ENCODE data around the gene BAHD1.

The BAHD1 gene

GRCh38 chr15:40463279-40463678 is 22.5 kb downstream of the BAHD1 start:
- no peak overlapping the region for H3K4me3 Mint-ChIP-seq
- no peaks in the 10 kb centered on the region for H3K27me3 Mint-ChIP-seq
- H3K27ac Mint-ChIP-seq: no peak overlapping the region
- ATAC-seq (ENCODE audit: low read depth) (no peak), DNase-seq (ENCODE audit: low spot score in 2 of 2) (no peak)
- H3K4me1 Mint-ChIP-seq: no peaks in the 10 kb centered on the region
- H3K9me3 Mint-ChIP-seq: no peaks in the 10 kb centered on the region
- H3K36me3 Mint-ChIP-seq: peaks cover 9% of the 10 kb centered on the region

- Mint-ChIP-seq H3K4me1 (no peaks in the 10 kb centered on the region), H3K4me3 (no peak overlapping the region), H3K9me3 (no peaks in the 10 kb centered on the region), H3K27me3 (no peaks in the 10 kb centered on the region), H3K36me3 (peaks cover 9% of the 10 kb centered on the region), H3K27ac (peak overlapping the region; percentile 18)
- no peak for ATAC-seq (ENCODE audit: low read depth)
- DNase-seq (ENCODE audit: low spot score in 2 of 2): no peak
These were observed 23.3 kb downstream of the BAHD1 start for GRCh38 chr15:40463886-40464545.

GRCh38 chr15:40464595-40465185 is 23.9 kb downstream of the BAHD1 start:
- Mint-ChIP-seq H3K27ac (peak overlapping the region; percentile 18), H3K4me3 (no peak overlapping the region), H3K9me3 (no peaks in the 10 kb centered on the region), H3K4me1 (peaks cover 3% of the 10 kb centered on the region), H3K36me3 (peaks cover 6% of the 10 kb centered on the region), H3K27me3 (no peaks in the 10 kb centered on the region)
- DNase-seq (ENCODE audit: low spot score in 2 of 2): no peak
- no peak for ATAC-seq (ENCODE audit: low read depth)

- H3K9me3 Mint-ChIP-seq: no peaks in the 10 kb centered on the region
- peaks cover 3% of the 10 kb centered on the region for H3K4me1 Mint-ChIP-seq
- H3K36me3 Mint-ChIP-seq: peaks cover 5% of the 10 kb centered on the region
- ATAC-seq (ENCODE audit: low read depth) (no peak), DNase-seq (ENCODE audit: low spot score in 2 of 2) (no peak)
- no peak overlapping the region for H3K27ac Mint-ChIP-seq
- H3K27me3 Mint-ChIP-seq: no peaks in the 10 kb centered on the region
- no peak overlapping the region for H3K4me3 Mint-ChIP-seq
These were observed 25.2 kb downstream of the BAHD1 start for GRCh38 chr15:40465939-40466338.

GRCh38 chr15:40466426-40467260 is 25.9 kb downstream of the BAHD1 start:
- peaks cover 5% of the 10 kb centered on the region for H3K4me1 Mint-ChIP-seq
- H3K36me3 Mint-ChIP-seq: peaks cover 5% of the 10 kb centered on the region
- H3K4me3 Mint-ChIP-seq: no peak overlapping the region
- H3K9me3 Mint-ChIP-seq: no peaks in the 10 kb centered on the region
- DNase-seq (ENCODE audit: low spot score in 2 of 2) (no peak), ATAC-seq (ENCODE audit: low read depth) (no peak)
- peak overlapping the region; percentile 51 for H3K27ac Mint-ChIP-seq
- H3K27me3 Mint-ChIP-seq: no peaks in the 10 kb centered on the region

- ATAC-seq (ENCODE audit: low read depth) (no peak), DNase-seq (ENCODE audit: low spot score in 2 of 2) (no peak)
- H3K4me1 Mint-ChIP-seq: peaks cover 11% of the 10 kb centered on the region
- no peaks in the 10 kb centered on the region for H3K9me3 Mint-ChIP-seq
- no peaks in the 10 kb centered on the region for H3K27me3 Mint-ChIP-seq
- H3K36me3 Mint-ChIP-seq: peaks cover 5% of the 10 kb centered on the region
- peak overlapping the region; percentile 45 for H3K27ac Mint-ChIP-seq
- no peak overlapping the region for H3K4me3 Mint-ChIP-seq
These were observed 26.5 kb downstream of the BAHD1 start for GRCh38 chr15:40467261-40467615.

- peaks cover 5% of the 10 kb centered on the region for H3K36me3 Mint-ChIP-seq
- H3K4me1 Mint-ChIP-seq: peaks cover 11% of the 10 kb centered on the region
- H3K27me3 Mint-ChIP-seq: no peaks in the 10 kb centered on the region
- peak overlapping the region; percentile 35 for H3K27ac Mint-ChIP-seq
- no peak for DNase-seq (ENCODE audit: low spot score in 2 of 2)
- no peak for ATAC-seq (ENCODE audit: low read depth)
- no peaks in the 10 kb centered on the region for H3K9me3 Mint-ChIP-seq
- no peak overlapping the region for H3K4me3 Mint-ChIP-seq
These were observed 28.2 kb downstream of the BAHD1 start for GRCh38 chr15:40468898-40469331.

- Mint-ChIP-seq H3K36me3 (peaks cover 5% of the 10 kb centered on the region), H3K4me1 (peaks cover 11% of the 10 kb centered on the region), H3K27me3 (no peaks in the 10 kb centered on the region), H3K4me3 (peak overlapping the region; percentile 64), H3K27ac (peak overlapping the region; percentile 35), H3K9me3 (no peaks in the 10 kb centered on the region)
- DNase-seq (ENCODE audit: low spot score in 2 of 2) (no peak), ATAC-seq (ENCODE audit: low read depth) (no peak)
These were observed 29.1 kb downstream of the BAHD1 start for GRCh38 chr15:40469776-40470390.

- H3K9me3 Mint-ChIP-seq: no peaks in the 10 kb centered on the region
- H3K4me1 Mint-ChIP-seq: peaks cover 11% of the 10 kb centered on the region
- peak; percentile 26 to 27 for DNase-seq (ENCODE audit: low spot score in 2 of 2)
- H3K36me3 Mint-ChIP-seq: peaks cover 2% of the 10 kb centered on the region
- H3K27me3 Mint-ChIP-seq: no peaks in the 10 kb centered on the region
- peak within 1 kb of the TSS; percentile 84 for H3K4me3 Mint-ChIP-seq
- peak within 1 kb of the TSS; percentile 75 for H3K27ac Mint-ChIP-seq
- ATAC-seq (ENCODE audit: low read depth): peak; percentile 82
These were observed 29.8 kb downstream of the BAHD1 start, which contains the start of gene CHST14 for GRCh38 chr15:40470423-40471104. Gene CHST14 (plus strand): TSS chr15:40470984. CDS start chr15:40471214, 230 bp downstream.

- Mint-ChIP-seq H3K36me3 (peaks cover 2% of the 10 kb centered on the region), H3K4me1 (peaks cover 11% of the 10 kb centered on the region), H3K27me3 (no peaks in the 10 kb centered on the region), H3K27ac (peak overlapping the region; percentile 75), H3K9me3 (no peaks in the 10 kb centered on the region), H3K4me3 (peak overlapping the region; percentile 84)
- DNase-seq (ENCODE audit: low spot score in 2 of 2): peak; percentile 6 to 40
- ATAC-seq (ENCODE audit: low read depth): peak; percentile 35
These were observed 30.5 kb downstream of the BAHD1 start for GRCh38 chr15:40471105-40471807.

- Mint-ChIP-seq H3K9me3 (no peaks in the 10 kb centered on the region), H3K4me3 (peak overlapping the region; percentile 84), H3K27me3 (no peaks in the 10 kb centered on the region), H3K4me1 (peaks cover 11% of the 10 kb centered on the region), H3K27ac (peak overlapping the region; percentile 75), H3K36me3 (no peaks in the 10 kb centered on the region)
- ATAC-seq (ENCODE audit: low read depth): peak; percentile 43
- DNase-seq (ENCODE audit: low spot score in 2 of 2): peak in 1 of 2 donors; percentile 14
These were observed 31.0 kb downstream of the BAHD1 start for GRCh38 chr15:40471808-40472150.

GRCh38 chr15:40472171-40472727 is 31.5 kb downstream of the BAHD1 start:
- H3K4me3 Mint-ChIP-seq: peak overlapping the region; percentile 84
- peaks cover 11% of the 10 kb centered on the region for H3K4me1 Mint-ChIP-seq
- no peaks in the 10 kb centered on the region for H3K36me3 Mint-ChIP-seq
- no peaks in the 10 kb centered on the region for H3K27me3 Mint-ChIP-seq
- no peak for ATAC-seq (ENCODE audit: low read depth)
- H3K9me3 Mint-ChIP-seq: no peaks in the 10 kb centered on the region
- DNase-seq (ENCODE audit: low spot score in 2 of 2): no peak
- peak overlapping the region; percentile 75 for H3K27ac Mint-ChIP-seq

GRCh38 chr15:40474581-40474980 is 33.8 kb downstream of the BAHD1 start:
- DNase-seq (ENCODE audit: low spot score in 2 of 2) (no peak), ATAC-seq (ENCODE audit: low read depth) (no peak)
- no peaks in the 10 kb centered on the region for H3K9me3 Mint-ChIP-seq
- peaks cover 4% of the 10 kb centered on the region for H3K27me3 Mint-ChIP-seq
- H3K27ac Mint-ChIP-seq: no peak overlapping the region
- no peak overlapping the region for H3K4me3 Mint-ChIP-seq
- H3K4me1 Mint-ChIP-seq: peaks cover 9% of the 10 kb centered on the region
- no peaks in the 10 kb centered on the region for H3K36me3 Mint-ChIP-seq
